ENCODE measurements around the gene ASPHD2.

GRCh38 chr22:26391623-26392022 lies 37.4 kb upstream of the ASPHD2 start:
- TF ChIP-seq CTCF (IDR thresholded peaks at IDR 0.05; ENCODE audit: low read depth, low read length), result no peak
- TF ChIP-seq EZH2phosphoT487 (IDR thresholded peaks at IDR 0.05; ENCODE audit: low read depth), result no peak

All from OCI-LY3 (cell line).